B cell (primary cell): ENCODE data around the gene ANKRD29. TPM values are rescaled to one million over a fixed set of nuclear protein-coding genes. Genes with fewer than 3 reads are reported as not detected.

Experiments
- ATAC-seq: fragments of 200-7000 bp; cut with Tn5 transposase; one replicate; pipeline ENCODE4 v1.10.0; 2021; ENCODE audit warnings: low read depth, mild to moderate bottlenecking, moderate number of reproducible peaks, moderate library complexity
- CTCF ChIA-PET: fragments of 350-600 bp; sonication (Branson Sonifier 250); formaldehyde crosslinking; loops from one replicate; lab custom pipeline; 2021; ENCODE audit warnings: antibody characterized with exemption, inconsistent platforms; lab: Charles Lee
- POLR2A ChIA-PET: fragments of 350-600 bp; sonication (Branson Sonifier 250); formaldehyde crosslinking; loops from one replicate; lab custom pipeline; 2021; ENCODE audit warnings: antibody characterized with exemption; lab: Charles Lee
- DNase-seq: peaks from one replicate; pipeline ENCODE4 v3.0.0; 2013
- H2AFZ ChIP-seq: 2 replicates; pipeline ENCODE4 v1.6.1; 2012; ENCODE audit warnings: mild to moderate bottlenecking, low read depth, low read length; ENCODE audit not compliant: insufficient read depth, poor library complexity, severe bottlenecking
- H3K27ac ChIP-seq, 2 donors: 1 replicate in 1 of 2; 2 replicates in 1 of 2; pipeline ENCODE4 v1.5.1; 2012 to 2013; ENCODE audit warnings: low read length in 2 of 2, mild to moderate bottlenecking in 2 of 2, moderate library complexity in 1 of 2
- H3K27me3 ChIP-seq, 4 experiments: fragments of 200-600 bp in 1 of 4; sonication (generic) in 1 of 4; replicated peaks in 1 of 4; 1 replicate in 2 of 4; 2 replicates in 2 of 4; pipeline versions ENCODE4 v1.6.1 to v1.7.0; 2013 to 2016; ENCODE audit warnings: low read length in 3 of 4, mild to moderate bottlenecking in 2 of 4, mixed read lengths in 1 of 4, moderate library complexity in 1 of 4; ENCODE audit not compliant: insufficient read depth in 4 of 4, control insufficient read depth in 3 of 4; ENCODE audit errors: control extremely low read depth in 1 of 4
- H3K36me3 ChIP-seq, 2 experiments: replicated peaks in 1 of 2; 1 replicate in 1 of 2; 2 replicates in 1 of 2; pipeline versions ENCODE4 v1.6.1 to v1.7.1; 2013; ENCODE audit warnings: low read length in 1 of 2; ENCODE audit not compliant: insufficient read depth in 2 of 2, control insufficient read depth in 1 of 2; ENCODE audit errors: control extremely low read depth in 1 of 2, extremely low read depth in 1 of 2
- H3K4me1 ChIP-seq, 2 donors: fragments of 200-600 bp in 1 of 2; sonication (generic) in 1 of 2; 1 replicate in 1 of 2; 2 replicates in 1 of 2; pipeline versions ENCODE4 v1.5.1 to v1.6.1; 2013 to 2017; ENCODE audit warnings: low read length in 2 of 2; ENCODE audit not compliant: control insufficient read depth in 2 of 2, insufficient read depth in 2 of 2
- H3K4me2 ChIP-seq: replicated peaks from 2 replicates; pipeline ENCODE3; 2012; ENCODE audit warnings: mild to moderate bottlenecking, low read depth, low read length; ENCODE audit not compliant: poor library complexity, severe bottlenecking
- H3K4me3 ChIP-seq, 5 experiments: fragments of 200-600 bp in 1 of 5; sonication (generic) in 1 of 5; 1 replicate in 3 of 5; 2 replicates in 2 of 5; pipeline versions ENCODE4 v1.5.1 to v1.7.0; 2011 to 2016; ENCODE audit warnings: low read length in 4 of 5, mild to moderate bottlenecking in 4 of 5, low read depth in 2 of 5, control low read depth in 1 of 5, moderate library complexity in 1 of 5; ENCODE audit not compliant: insufficient read depth in 1 of 5; ENCODE audit errors: control extremely low read depth in 1 of 5, extremely low read depth in 1 of 5
- H3K79me2 ChIP-seq: fragments of 200-600 bp; sonication (generic); one replicate; pipeline ENCODE4 v1.6.0; 2016; ENCODE audit warnings: low read length; ENCODE audit not compliant: control insufficient read depth, insufficient read depth
- H3K9ac ChIP-seq: fragments of 200-600 bp; sonication (generic); 2 replicates; pipeline ENCODE4 v1.6.1; 2017; ENCODE audit warnings: mild to moderate bottlenecking, low read length, moderate library complexity
- H3K9me3 ChIP-seq, 3 donors: one replicate each; pipeline versions ENCODE4 v1.6.1 to v1.7.1; 2013; ENCODE audit warnings: low read length in 2 of 3; ENCODE audit not compliant: control insufficient read depth in 2 of 3, insufficient read depth in 1 of 3; ENCODE audit errors: control extremely low read depth in 1 of 3
- H4K20me1 ChIP-seq: 2 replicates; pipeline ENCODE4 v1.6.0; 2012; ENCODE audit warnings: mild to moderate bottlenecking, low read length; ENCODE audit not compliant: insufficient read depth, control insufficient read depth, poor library complexity, severe bottlenecking
- H3K27ac Mint-ChIP-seq: one replicate; pipeline ENCODE4 v1.8.0; 2021; ENCODE audit warnings: mixed read lengths
- H3K27me3 Mint-ChIP-seq: one replicate; pipeline ENCODE4 v1.8.0; 2021; ENCODE audit warnings: mixed read lengths
- H3K4me1 Mint-ChIP-seq: one replicate; pipeline ENCODE4 v1.8.0; 2021; ENCODE audit warnings: mixed read lengths
- H3K4me3 Mint-ChIP-seq: one replicate; pipeline ENCODE4 v1.8.0; 2021; ENCODE audit warnings: mixed read lengths
- H3K9me3 Mint-ChIP-seq: one replicate; pipeline ENCODE4 v1.8.0; 2022; ENCODE audit warnings: mixed read lengths; ENCODE audit not compliant: insufficient read depth
- EZH2 ChIP-seq: IDR thresholded peaks from 2 replicates; pipeline ENCODE4 v1.6.1; 2012; ENCODE audit warnings: borderline replicate concordance, low read depth, mild to moderate bottlenecking, moderate library complexity, low read length; ENCODE audit not compliant: insufficient read depth, poor library complexity, severe bottlenecking
- whole genome bisulfite sequencing: methylation state at CpG from one replicate; pipeline ENCODE4 v1.1.5; 2013; ENCODE audit warnings: missing lambda C conversion rate; ENCODE audit not compliant: insufficient coverage; 5-methylcytosine and 5-hydroxymethylcytosine counted together
- intact Hi-C: fragments of 100-400 bp; cut with micrococcal nuclease; formaldehyde crosslinking; loops from one replicate; pipeline ENCODE4 v1.10.0; 2022
- polyA plus RNA-seq: library from polyadenylated mRNA; depleted of rRNA; stranded (reverse); fragments of >200 nt; gene quantifications from 2 replicates; pipeline ENCODE4 v1.2.3, GENCODE V29; 2012
- total RNA-seq, 2 donors: library from RNA; stranded (reverse); fragments of 120-200 nt in 1 of 2; gene quantifications; 1 replicate in 1 of 2; 2 replicates in 1 of 2; pipeline versions ENCODE4 v1.2.3 to v1.2.4, GENCODE V29; 2013 to 2022
- TF ChIP-seq, protein P1 (sequence below): fragments of 200-600 bp; IDR thresholded peaks from one replicate; pipeline ENCODE4 v1.8.0; 2022; ENCODE audit warnings: antibody characterized with exemption, mild to moderate bottlenecking

Gene ANKRD29
- total and polyA plus RNA-seq, 2 donors (not counting 1 experiment from before 2014, with no cell fraction given), result not detected

DNA sequence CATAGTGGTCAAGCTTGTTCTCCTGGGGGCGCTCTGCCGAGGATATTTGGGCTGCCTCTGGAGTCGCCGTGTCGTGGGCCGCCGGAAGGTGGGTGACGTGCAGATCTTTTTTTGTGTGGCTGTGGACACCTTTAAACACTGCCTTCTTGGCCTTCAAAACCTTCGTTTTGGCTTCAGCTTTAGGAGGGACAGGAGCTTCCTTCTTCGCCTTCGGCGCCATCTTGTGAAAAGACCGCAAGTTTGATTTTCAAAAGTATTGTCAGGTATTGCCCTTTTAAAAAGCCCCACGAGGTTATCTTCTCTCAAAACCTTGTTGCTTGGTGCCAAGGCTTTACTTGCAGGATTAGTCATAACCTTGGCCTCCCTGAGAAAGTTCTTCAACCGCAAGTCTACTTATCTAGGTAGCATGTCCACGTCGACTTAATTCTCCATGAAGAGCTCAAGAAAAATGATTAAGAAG, 47.4 kb upstream of the ANKRD29 start:
- no peak overlapping the region for H3K9ac ChIP-seq
- no peak overlapping the region for H3K4me3 ChIP-seq
- TF ChIP-seq, protein P1, sequence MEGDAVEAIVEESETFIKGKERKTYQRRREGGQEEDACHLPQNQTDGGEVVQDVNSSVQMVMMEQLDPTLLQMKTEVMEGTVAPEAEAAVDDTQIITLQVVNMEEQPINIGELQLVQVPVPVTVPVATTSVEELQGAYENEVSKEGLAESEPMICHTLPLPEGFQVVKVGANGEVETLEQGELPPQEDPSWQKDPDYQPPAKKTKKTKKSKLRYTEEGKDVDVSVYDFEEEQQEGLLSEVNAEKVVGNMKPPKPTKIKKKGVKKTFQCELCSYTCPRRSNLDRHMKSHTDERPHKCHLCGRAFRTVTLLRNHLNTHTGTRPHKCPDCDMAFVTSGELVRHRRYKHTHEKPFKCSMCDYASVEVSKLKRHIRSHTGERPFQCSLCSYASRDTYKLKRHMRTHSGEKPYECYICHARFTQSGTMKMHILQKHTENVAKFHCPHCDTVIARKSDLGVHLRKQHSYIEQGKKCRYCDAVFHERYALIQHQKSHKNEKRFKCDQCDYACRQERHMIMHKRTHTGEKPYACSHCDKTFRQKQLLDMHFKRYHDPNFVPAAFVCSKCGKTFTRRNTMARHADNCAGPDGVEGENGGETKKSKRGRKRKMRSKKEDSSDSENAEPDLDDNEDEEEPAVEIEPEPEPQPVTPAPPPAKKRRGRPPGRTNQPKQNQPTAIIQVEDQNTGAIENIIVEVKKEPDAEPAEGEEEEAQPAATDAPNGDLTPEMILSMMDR, result no peak
- H3K4me1 Mint-ChIP-seq, result no peaks in the 10 kb centered on the region
- no peak overlapping the region for H2AFZ ChIP-seq
- ATAC-seq (no peak), DNase-seq (no peak)
- H3K36me3 ChIP-seq, result no peaks in the 10 kb centered on the region
- no peak overlapping the region for H3K4me2 ChIP-seq
- H3K27ac Mint-ChIP-seq, result no peak overlapping the region
- no peaks in the 10 kb centered on the region for H3K4me1 ChIP-seq
- ChIA-PET POLR2A (no interaction called here), CTCF (no interaction called here)
- H3K9me3 Mint-ChIP-seq, result no peaks in the 10 kb centered on the region
- H3K9me3 ChIP-seq, result peaks cover 0 to 5% (median 0%) of the 10 kb centered on the region in 3 donors
- 94% methylated on average over 12 of the region's 17 CpGs for WGBS
- H3K4me3 Mint-ChIP-seq, result no peak overlapping the region
- H3K27me3 Mint-ChIP-seq, result peaks cover 30% of the 10 kb centered on the region
- no peak overlapping the region for H3K27ac ChIP-seq
- no peaks in the 10 kb centered on the region for H3K79me2 ChIP-seq
- intact Hi-C loops, result no loop called here
- no peaks in the 10 kb centered on the region for H4K20me1 ChIP-seq
- peaks cover 0 to 6% (median 3%) of the 10 kb centered on the region in 4 experiments for H3K27me3 ChIP-seq

DNA sequence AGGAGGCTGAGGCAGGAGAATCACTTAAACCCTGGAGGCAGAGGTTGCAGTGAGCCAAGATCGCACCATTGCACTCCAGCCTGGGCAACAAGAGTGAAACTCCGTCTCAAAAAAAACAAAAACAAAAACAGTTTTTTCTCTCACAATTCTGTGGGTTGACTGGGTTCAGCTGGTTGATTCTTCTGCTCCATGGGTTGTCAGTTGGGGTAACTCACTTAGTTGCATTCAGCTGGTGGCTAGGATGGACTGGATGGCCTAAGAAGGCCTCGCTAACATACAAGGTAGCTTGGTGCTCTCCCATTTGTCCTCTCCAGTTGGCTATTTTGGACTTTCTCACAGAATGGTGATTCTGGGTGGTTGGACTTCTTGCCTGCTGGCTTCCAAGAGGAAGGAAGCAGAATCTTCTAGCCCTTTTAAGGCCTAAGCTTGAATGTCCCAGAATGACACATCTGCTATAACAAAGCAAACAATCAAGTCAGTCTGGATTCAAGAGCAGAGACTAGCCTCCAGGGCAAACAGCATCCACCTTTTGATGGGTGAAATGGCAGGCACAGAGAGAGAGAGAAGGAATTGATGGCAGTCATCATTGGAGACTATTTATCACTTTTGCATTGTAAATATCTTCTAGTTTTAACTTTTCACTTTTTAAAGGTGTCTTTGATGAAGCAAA, 44.4 kb upstream of the ANKRD29 start:
- H3K36me3 ChIP-seq, result no peaks in the 10 kb centered on the region
- ChIA-PET POLR2A (no interaction called here), CTCF (interaction anchor here (0.7 kb wide), 1 partner anchor 12 kb away, joined by 3 read pairs; no protein-coding TSS in a partner anchor)
- H3K4me3 ChIP-seq, result no peak overlapping the region
- no peak overlapping the region for H2AFZ ChIP-seq
- H3K79me2 ChIP-seq, result no peaks in the 10 kb centered on the region
- peaks cover 0 to 5% (median 0%) of the 10 kb centered on the region in 3 donors for H3K9me3 ChIP-seq
- DNase-seq (no peak), ATAC-seq (no peak)
- Mint-ChIP-seq H3K27me3 (peaks cover 34% of the 10 kb centered on the region), H3K4me3 (no peak overlapping the region), H3K9me3 (no peaks in the 10 kb centered on the region), H3K4me1 (no peaks in the 10 kb centered on the region), H3K27ac (no peak overlapping the region)
- no peaks in the 10 kb centered on the region for H4K20me1 ChIP-seq
- no peaks in the 10 kb centered on the region for H3K4me1 ChIP-seq
- WGBS, result 100% methylated on average over 1 of the region's 3 CpGs
- intact Hi-C loops, result no loop called here
- H3K27ac ChIP-seq, result no peak overlapping the region
- no peak overlapping the region for H3K9ac ChIP-seq
- H3K4me2 ChIP-seq, result no peak overlapping the region
- TF ChIP-seq, protein P1, result no peak
- TF ChIP-seq EZH2, result no peak
- peaks cover 0 to 9% (median 5%) of the 10 kb centered on the region in 4 experiments for H3K27me3 ChIP-seq
